AG20443 (cell line): ENCODE measurements around the gene ASB18.
A peak's percentile ranks its signal among the peaks of the same experiment; 100 is the strongest.

Experiments
- DNase-seq: peaks from one replicate; pipeline ENCODE4 v3.0.0; 2012; ENCODE audit warnings: low spot score, mixed read lengths

The ASB18 gene

GRCh38 chr2:236240228-236240990 lies 23.8 kb downstream of the ASB18 start:
- DNase-seq: peak; percentile 84

GRCh38 chr2:236239276-236240065 lies 24.7 kb downstream of the ASB18 start:
- no peak for DNase-seq

- DNase-seq: no peak
Observed at GRCh38 chr2:236238751-236239150, 25.5 kb downstream of the ASB18 start.

- no peak for DNase-seq
Observed at GRCh38 chr2:236237468-236238190, 26.6 kb downstream of the ASB18 start.

GRCh38 chr2:236236559-236237452 lies 27.4 kb downstream of the ASB18 start:
- DNase-seq: no peak

- DNase-seq: no peak
Observed at GRCh38 chr2:236229186-236229585, 35.0 kb downstream of the ASB18 start.

- DNase-seq: no peak
Observed at GRCh38 chr2:236223675-236224074, 40.5 kb downstream of the ASB18 start.

GRCh38 chr2:236221798-236222197 lies 42.4 kb downstream of the ASB18 start:
- no peak for DNase-seq

GRCh38 chr2:236219411-236219810 lies 44.8 kb downstream of the ASB18 start:
- no peak for DNase-seq

GRCh38 chr2:236217926-236218325 lies 46.3 kb downstream of the ASB18 start:
- DNase-seq: no peak

- DNase-seq: no peak
Observed at GRCh38 chr2:236216711-236217110, 47.5 kb downstream of the ASB18 start.

- no peak for DNase-seq
Observed at GRCh38 chr2:236215761-236216333, 48.4 kb downstream of the ASB18 start.

GRCh38 chr2:236215196-236215595 lies 49.0 kb downstream of the ASB18 start:
- DNase-seq: no peak

GRCh38 chr2:236214376-236214995 lies 49.7 kb downstream of the ASB18 start:
- DNase-seq: no peak

GRCh38 chr2:236211296-236211695 lies 52.9 kb downstream of the ASB18 start:
- DNase-seq: no peak

GRCh38 chr2:236210536-236210935 lies 53.7 kb downstream of the ASB18 start:
- DNase-seq: no peak

- no peak for DNase-seq
Observed at GRCh38 chr2:236209996-236210395, 54.2 kb downstream of the ASB18 start.

- DNase-seq: no peak
Observed at GRCh38 chr2:236209535-236209934, 54.7 kb downstream of the ASB18 start.

- no peak for DNase-seq
Observed at GRCh38 chr2:236208019-236208926, 55.9 kb downstream of the ASB18 start.

GRCh38 chr2:236207472-236207871 lies 56.7 kb downstream of the ASB18 start:
- DNase-seq: no peak
